Heart right ventricle (tissue), 16 donors: ENCODE results near the gene PRKAB1. TPM values are rescaled to one million over a fixed set of nuclear protein-coding genes. Genes with fewer than 3 reads are reported as not detected.

Source experiments
- ATAC-seq, 8 donors: fragments of 200-7000 bp; cut with Tn5 transposase; one replicate each; pipeline ENCODE4 v1.9.1; 2020; ENCODE audit warnings: mild to moderate bottlenecking in 8 of 8, moderate library complexity in 8 of 8, moderate number of reproducible peaks in 1 of 8
- DNase-seq, 2 donors: peaks; one replicate each; pipeline ENCODE4 v3.0.0-alpha.2; 2020
- H3K27ac ChIP-seq, 10 donors: fragments of 200-600 bp; sonication (generic) in 2 of 10; one replicate each; pipeline versions ENCODE4 v1.5.0 to v1.8.0; 2020 to 2022; ENCODE audit warnings: mild to moderate bottlenecking in 3 of 10
- H3K27me3 ChIP-seq, 7 donors: fragments of 200-600 bp; one replicate each; pipeline ENCODE4 v1.8.0; 2021 to 2022; ENCODE audit warnings: mild to moderate bottlenecking in 2 of 7
- H3K36me3 ChIP-seq, 9 donors: fragments of 200-600 bp; sonication (generic) in 1 of 9; one replicate each; pipeline versions ENCODE4 v1.5.0 to v1.8.0; 2020 to 2022; ENCODE audit warnings: mild to moderate bottlenecking in 2 of 9
- H3K4me1 ChIP-seq, 9 donors: fragments of 200-600 bp; sonication (generic) in 1 of 9; one replicate each; pipeline versions ENCODE4 v1.5.0 to v1.8.0; 2020 to 2022; ENCODE audit warnings: mild to moderate bottlenecking in 4 of 9
- H3K4me3 ChIP-seq, 10 donors: fragments of 200-600 bp; sonication (generic) in 2 of 10; one replicate each; pipeline versions ENCODE4 v1.5.0 to v1.8.0; 2020 to 2022; ENCODE audit warnings: mild to moderate bottlenecking in 7 of 10, moderate library complexity in 2 of 10
- H3K9me3 ChIP-seq, 11 donors: fragments of 200-600 bp in 10 of 11; sonication (generic) in 2 of 11; one replicate each; pipeline versions ENCODE4 v1.5.0 to v1.8.0; 2013 to 2022; ENCODE audit warnings: mild to moderate bottlenecking in 2 of 11, control low read depth in 1 of 11, moderate library complexity in 1 of 11
- WGBS, 2 donors: extraction: QIAGEN DNeasy Blood & Tissue Kit; methylation state at CpG; one replicate each; pipeline ENCODE4 v1.1.7; 2013; ENCODE audit warnings: inconsistent platforms in 1 of 2; 5-methylcytosine and 5-hydroxymethylcytosine counted together
- intact Hi-C, 10 donors: fragments of 100-400 bp; cut with DNase I; formaldehyde crosslinking; loops; one replicate each; pipeline versions ENCODE4 v1.11.1 to v1.14.2; 2022
- polyA plus RNA-seq, 2 donors: library from polyadenylated mRNA; stranded (reverse); fragments of 200-250 nt; gene quantifications; one replicate each; pipeline ENCODE4 v1.2.3, GENCODE V29; 2013
- total RNA-seq, 10 donors: library from RNA; stranded (reverse); fragmentation: NEBNext Ultra II Directional in 3 of 10; extraction: Animal tissue kit (Norgen Biotek cat#: 25700) in 3 of 10; gene quantifications; one replicate each; pipeline versions ENCODE4 v1.2.1 to v1.2.4, GENCODE V29; 2021 to 2023
- TF ChIP-seq, protein P1 (sequence below), 9 donors: fragments of 200-600 bp; sonication (generic) in 2 of 9; IDR thresholded peaks; one replicate each; pipeline versions ENCODE4 v1.5.0 to v1.8.0; 2021 to 2022; ENCODE audit warnings: antibody characterized with exemption in 9 of 9, mild to moderate bottlenecking in 5 of 9, moderate library complexity in 1 of 9
- donor health status: Arrhythmogenic right ventricular cardiomyopathy.
- donor health status: ischemic (EF 13 %, LVEDD 7.1; RV severe dilation, severe dysfunction).
- donor health status: healthy with polysubstance abuse.
- donor health status: DM: no; HTN: yes; CAD: no.
- donor health status: DM: no; HTN: no; CAD: no.
- donor health status: ischemic (EF 25% LVEDD 6.9; RV normal size, moderate dysfunction).
- donor health status: ischemic (EF 25% LVEDD 5.7; RV mildly dilated, moderate dysfunction).
- donor health status: healthy.
- donor health status: DM: yes; HTN: yes; CAD: no.
- donor health status: Ischemic cardiomyopathy.
- donor health status: ischemic (EF 35%, LVEDD 5.7; RV mildly dilated, moderate dysfunction).
- donor health status: nonischemic (EF 11% LVEDD 7.7; RV severe dilation, severe dysfunction).
- donor health status: DM: yes; HTN: yes; CAD: no.
- donor health status: PGD.
- donor health status: ischemic (EF 29% LVEDD 5.4; RV normal size, mild dysfunction).
- donor health status: nonischemic (EF 23%, LVEDD 6.1; RV moderate dilation, normal function).

The PRKAB1 gene
- total and polyA plus RNA-seq, 12 donors, result 8.6 to 14.5 (median 11.0) TPM

GRCh38 chr12:119692410-119692809, 24.5 kb downstream of the PRKAB1 start:
- H3K27me3 ChIP-seq, result no peaks in the 10 kb centered on the region
- peaks cover 2 to 34% (median 23%) of the 10 kb centered on the region in 9 donors for H3K4me1 ChIP-seq
- no peak overlapping the region for H3K4me3 ChIP-seq
- ATAC-seq, result no peak
- H3K27ac ChIP-seq, result peak overlapping the region in 7 of 10 donors; percentile 3 to 62 (median 11)
- WGBS, 2 donors, result 56 to 65% methylated on average over 5 of the region's 5 CpGs
- no peaks in the 10 kb centered on the region for H3K9me3 ChIP-seq
- intact Hi-C loops, result no loop called here
- peaks cover 0 to 16% (median 0%) of the 10 kb centered on the region in 9 donors for H3K36me3 ChIP-seq
- TF ChIP-seq, protein P1, sequence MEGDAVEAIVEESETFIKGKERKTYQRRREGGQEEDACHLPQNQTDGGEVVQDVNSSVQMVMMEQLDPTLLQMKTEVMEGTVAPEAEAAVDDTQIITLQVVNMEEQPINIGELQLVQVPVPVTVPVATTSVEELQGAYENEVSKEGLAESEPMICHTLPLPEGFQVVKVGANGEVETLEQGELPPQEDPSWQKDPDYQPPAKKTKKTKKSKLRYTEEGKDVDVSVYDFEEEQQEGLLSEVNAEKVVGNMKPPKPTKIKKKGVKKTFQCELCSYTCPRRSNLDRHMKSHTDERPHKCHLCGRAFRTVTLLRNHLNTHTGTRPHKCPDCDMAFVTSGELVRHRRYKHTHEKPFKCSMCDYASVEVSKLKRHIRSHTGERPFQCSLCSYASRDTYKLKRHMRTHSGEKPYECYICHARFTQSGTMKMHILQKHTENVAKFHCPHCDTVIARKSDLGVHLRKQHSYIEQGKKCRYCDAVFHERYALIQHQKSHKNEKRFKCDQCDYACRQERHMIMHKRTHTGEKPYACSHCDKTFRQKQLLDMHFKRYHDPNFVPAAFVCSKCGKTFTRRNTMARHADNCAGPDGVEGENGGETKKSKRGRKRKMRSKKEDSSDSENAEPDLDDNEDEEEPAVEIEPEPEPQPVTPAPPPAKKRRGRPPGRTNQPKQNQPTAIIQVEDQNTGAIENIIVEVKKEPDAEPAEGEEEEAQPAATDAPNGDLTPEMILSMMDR (IDR thresholded peaks at IDR 0.05), result no peak
- DNase-seq, result no peak

DNA sequence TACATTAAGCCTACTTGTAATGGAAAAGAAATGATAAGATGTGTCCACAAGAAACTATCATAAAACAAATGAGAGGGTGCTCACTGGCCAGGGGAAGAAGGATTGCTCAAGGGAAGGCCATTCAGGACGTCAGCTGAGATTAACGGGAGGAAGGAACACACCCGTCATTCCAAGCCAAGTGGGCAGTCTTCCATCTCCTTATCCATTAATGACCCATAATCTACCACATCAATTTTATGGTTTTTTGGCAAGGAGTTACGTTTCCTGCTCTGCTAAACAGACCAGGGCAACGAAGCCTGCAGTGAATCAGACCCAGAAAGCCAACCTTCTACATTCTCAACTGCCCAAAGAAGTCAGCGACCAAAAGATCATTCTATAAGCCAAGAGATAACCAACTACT, 25.1 kb downstream of the PRKAB1 start:
- peak in 1 of 2 donors; percentile 72 for DNase-seq
- peaks cover 0 to 19% (median 0%) of the 10 kb centered on the region in 9 donors for H3K36me3 ChIP-seq
- TF ChIP-seq, protein P1 (IDR thresholded peaks at IDR 0.05), result no peak
- H3K4me3 ChIP-seq, result no peak overlapping the region
- H3K4me1 ChIP-seq, result peaks cover 2 to 30% (median 23%) of the 10 kb centered on the region in 9 donors
- H3K27ac ChIP-seq, result peak overlapping the region in 9 of 10 donors; percentile 10 to 62 (median 31)
- 28 to 43% methylated on average over 6 of the region's 6 CpGs for WGBS, 2 donors
- no peaks in the 10 kb centered on the region for H3K27me3 ChIP-seq
- no peaks in the 10 kb centered on the region for H3K9me3 ChIP-seq
- intact Hi-C loops, result no loop called here
- ATAC-seq, result peak; percentile 52 to 94 (median 87)

DNA sequence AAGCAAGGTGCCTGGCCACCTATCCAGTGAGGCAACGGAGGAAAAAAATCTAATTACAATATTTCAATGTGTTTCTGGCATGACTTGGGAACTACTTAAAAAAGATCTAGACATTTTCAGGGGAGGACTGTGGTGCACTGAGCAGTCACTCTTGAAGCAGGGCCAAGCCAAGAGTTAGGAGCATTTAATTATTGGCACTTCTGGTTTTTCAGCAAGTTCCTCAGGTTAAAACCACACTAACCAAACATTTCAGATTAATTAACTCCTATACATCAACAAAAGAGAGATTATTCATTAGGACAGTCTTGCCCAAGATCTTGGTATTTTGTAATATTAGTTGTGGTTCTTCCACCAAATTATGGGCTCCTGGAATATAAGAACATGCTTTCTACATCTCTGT, 25.6 kb downstream of the PRKAB1 start:
- DNase-seq (no peak), ATAC-seq (peak in 4 of 8 donors; percentile 18 to 36 (median 28))
- Histone ChIP-seq H3K36me3 (peaks cover 0 to 17% (median 0%) of the 10 kb centered on the region in 9 donors), H3K27ac (peak overlapping the region in 8 of 10 donors; percentile 10 to 62 (median 32)), H3K27me3 (no peaks in the 10 kb centered on the region), H3K9me3 (no peaks in the 10 kb centered on the region), H3K4me1 (peaks cover 2 to 30% (median 23%) of the 10 kb centered on the region in 9 donors), H3K4me3 (no peak overlapping the region)
- TF ChIP-seq, protein P1 (IDR thresholded peaks at IDR 0.05), result no peak
- intact Hi-C loops, result no loop called here
- WGBS, 2 donors, result 58 to 71% methylated on average over 1 of the region's 1 CpG

- TF ChIP-seq, protein P1 (IDR thresholded peaks at IDR 0.05), result no peak
- Histone ChIP-seq H3K4me1 (peaks cover 2 to 30% (median 23%) of the 10 kb centered on the region in 9 donors), H3K9me3 (no peaks in the 10 kb centered on the region), H3K27me3 (no peaks in the 10 kb centered on the region), H3K4me3 (no peak overlapping the region), H3K36me3 (peaks cover 0 to 17% (median 0%) of the 10 kb centered on the region in 9 donors), H3K27ac (peak overlapping the region in 2 of 10 donors; percentile 24 to 33)
- DNase-seq, result no peak
- ATAC-seq, result no peak
- intact Hi-C loops, result no loop called here
- WGBS, 2 donors, result 95 to 96% methylated on average over 6 of the region's 6 CpGs
Measured at GRCh38 chr12:119694111-119694510, 26.2 kb downstream of the PRKAB1 start.
